B cell (primary cell): ENCODE measurements around the gene ZP2.

ENCODE experiments used
- CTCF ChIP-seq: fragments of 200-600 bp; IDR thresholded peaks from one replicate; pipeline ENCODE4 v1.8.0; 2022; ENCODE audit warnings: antibody characterized with exemption, mild to moderate bottlenecking
- EZH2 ChIP-seq: IDR thresholded peaks from 2 replicates; pipeline ENCODE4 v1.6.1; 2012; ENCODE audit warnings: borderline replicate concordance, low read depth, mild to moderate bottlenecking, moderate library complexity, low read length; ENCODE audit not compliant: insufficient read depth, poor library complexity, severe bottlenecking

- TF ChIP-seq EZH2 (no peak), CTCF (no peak)
These were observed 38.9 kb upstream of the ZP2 start for GRCh38 chr16:21250072-21250923.
